ENCODE measurements around the gene OCEL1.

OCEL1 gene

GRCh38 chr19:17210296-17210695 is 15.7 kb upstream of the OCEL1 start:
- DNase-seq, result no peak

- DNase-seq, result no peak
Observed at GRCh38 chr19:17211547-17212446, 14.2 kb upstream of the OCEL1 start.

GRCh38 chr19:17213334-17213733 is 12.7 kb upstream of the OCEL1 start:
- DNase-seq, result no peak

- no peak for DNase-seq
Observed at GRCh38 chr19:17214508-17215126, 11.4 kb upstream of the OCEL1 start.

- DNase-seq, result peak; percentile 87
Observed at GRCh38 chr19:17215127-17215971, 10.7 kb upstream of the OCEL1 start, which contains the start of gene USE1. Gene USE1, plus strand, starts transcription at chr19:17215357. Its CDS starts 49 bp downstream, at chr19:17215406.

GRCh38 chr19:17216058-17216670 is 9.9 kb upstream of the OCEL1 start:
- no peak for DNase-seq

- no peak for DNase-seq
Observed at GRCh38 chr19:17219286-17219685, 6.7 kb upstream of the OCEL1 start.

- no peak for DNase-seq
Observed at GRCh38 chr19:17220207-17220758, 5.7 kb upstream of the OCEL1 start.

GRCh38 chr19:17225053-17225452 is 973 bp upstream of the OCEL1 start:
- no peak for DNase-seq

- DNase-seq, result no peak
Observed at GRCh38 chr19:17227798-17228367, 1.9 kb downstream of the OCEL1 start.

GRCh38 chr19:17229890-17230289 is 3.9 kb downstream of the OCEL1 start:
- no peak for DNase-seq

GRCh38 chr19:17232258-17232657 is 6.2 kb downstream of the OCEL1 start:
- no peak for DNase-seq

- DNase-seq, result peak; percentile 36
Observed at GRCh38 chr19:17234911-17235299, 8.9 kb downstream of the OCEL1 start.

- peak; percentile 68 for DNase-seq
Observed at GRCh38 chr19:17235300-17235970, 9.4 kb downstream of the OCEL1 start.

- no peak for DNase-seq
Observed at GRCh38 chr19:17235971-17236777, 10.1 kb downstream of the OCEL1 start.

- no peak for DNase-seq
Observed at GRCh38 chr19:17236811-17237543, 11.0 kb downstream of the OCEL1 start.

GRCh38 chr19:17237747-17238706 is 12.0 kb downstream of the OCEL1 start:
- no peak for DNase-seq

GRCh38 chr19:17240062-17240752 is 14.2 kb downstream of the OCEL1 start:
- no peak for DNase-seq
